Hepatocyte (in vitro differentiated cells): ENCODE results near the gene TBXT.

Experiments
- CTCF ChIP-seq: fragments of 200-600 bp; sonication (generic); IDR thresholded peaks from 2 replicates; pipeline ENCODE4 v1.5.1; 2016; ENCODE audit warnings: antibody characterized with exemption, mild to moderate bottlenecking; ENCODE audit not compliant: poor library complexity
- EZH2 ChIP-seq: fragments of 200-600 bp; sonication (generic); IDR thresholded peaks from 2 replicates; pipeline ENCODE4 v1.6.1; 2016; ENCODE audit warnings: antibody characterized with exemption, mild to moderate bottlenecking, borderline replicate concordance
- EZH2phosphoT487 ChIP-seq: fragments of 200-600 bp; sonication (generic); IDR thresholded peaks from one replicate; pipeline ENCODE4 v1.6.1; 2018; ENCODE audit warnings: antibody characterized with exemption, mild to moderate bottlenecking, low read depth, moderate library complexity; ENCODE audit not compliant: unreplicated experiment, severe bottlenecking

GRCh38 chr6:166127624-166128472, 39.8 kb downstream of the TBXT start:
- TF ChIP-seq EZH2phosphoT487: no peak
- TF ChIP-seq CTCF: no peak
- TF ChIP-seq EZH2: no peak
